Activated CD8-positive, alpha-beta T cell treated with anti-CD3 and anti-CD28 coated beads for 36 hours (primary cell): ENCODE measurements around the gene SLC35G1. TPM values are rescaled to one million over a fixed set of nuclear protein-coding genes. Genes with fewer than 3 reads are reported as not detected.

Source experiments
- ATAC-seq: fragments of 200-7000 bp; cut with Tn5 transposase; one replicate; pipeline ENCODE4 v1.10.0; 2021; ENCODE audit warnings: mild to moderate bottlenecking, moderate library complexity
- CTCF ChIA-PET: fragments of 350-600 bp; sonication (Branson Sonifier 250); formaldehyde crosslinking; loops from one replicate; lab custom pipeline; 2021; ENCODE audit warnings: antibody characterized with exemption; lab: Charles Lee
- POLR2A ChIA-PET: fragments of 350-600 bp; sonication (Branson Sonifier 250); formaldehyde crosslinking; loops from one replicate; lab custom pipeline; 2021; ENCODE audit warnings: antibody characterized with exemption; lab: Charles Lee
- DNase-seq: peaks from one replicate; pipeline ENCODE4 v3.0.0-alpha.2; 2020
- H3K27ac Mint-ChIP-seq: one replicate; pipeline ENCODE4 v1.8.0; 2021; ENCODE audit warnings: mild to moderate bottlenecking, mixed read lengths
- H3K27me3 Mint-ChIP-seq: one replicate; pipeline ENCODE4 v1.8.0; 2021; ENCODE audit warnings: mixed read lengths
- H3K36me3 Mint-ChIP-seq: one replicate; pipeline ENCODE4 v1.8.0; 2021; ENCODE audit warnings: low read depth, mixed read lengths
- H3K4me1 Mint-ChIP-seq: one replicate; pipeline ENCODE4 v1.8.0; 2021; ENCODE audit warnings: low read depth, mixed read lengths
- H3K4me3 Mint-ChIP-seq: one replicate; pipeline ENCODE4 v1.8.0; 2021; ENCODE audit warnings: mild to moderate bottlenecking, moderate library complexity, mixed read lengths
- H3K9me3 Mint-ChIP-seq: one replicate; pipeline ENCODE4 v1.8.0; 2021; ENCODE audit warnings: mixed read lengths
- intact Hi-C: fragments of 100-400 bp; cut with micrococcal nuclease; formaldehyde crosslinking; loops from one replicate; pipeline ENCODE4 v1.10.0; 2022
- total RNA-seq, 2 experiments: library from RNA; stranded (reverse); gene quantifications; one replicate each; pipeline ENCODE4 v1.2.3, GENCODE V29; 2021
- TF ChIP-seq, protein P1 (sequence below): fragments of 200-600 bp; IDR thresholded peaks from one replicate; pipeline ENCODE4 v1.8.0; 2022; ENCODE audit warnings: antibody characterized with exemption, mild to moderate bottlenecking

Gene SLC35G1
- total RNA-seq, 2 experiments from 2014 or later, result 2.0 to 3.2 TPM

DNA sequence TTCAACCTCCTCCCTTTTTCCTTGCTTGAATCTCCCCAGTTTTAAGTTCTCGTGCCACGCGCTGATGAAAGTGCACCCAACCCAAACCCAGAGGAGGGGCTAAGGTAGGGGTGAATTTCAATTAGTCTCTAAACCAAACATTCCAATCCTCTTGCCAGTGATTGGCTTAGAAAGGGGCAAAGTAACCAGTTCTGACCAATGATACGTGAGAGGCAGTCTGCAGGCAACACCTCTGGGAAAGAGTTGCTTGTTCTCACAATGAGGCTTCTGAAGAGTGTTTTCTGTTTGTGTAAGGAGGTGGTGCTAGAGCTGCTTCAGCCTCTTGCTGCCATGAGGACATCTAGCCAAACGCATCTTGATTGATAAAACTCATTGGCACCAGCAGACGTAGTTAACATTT is 21.8 kb downstream of the SLC35G1 start:
- TF ChIP-seq, protein P1, sequence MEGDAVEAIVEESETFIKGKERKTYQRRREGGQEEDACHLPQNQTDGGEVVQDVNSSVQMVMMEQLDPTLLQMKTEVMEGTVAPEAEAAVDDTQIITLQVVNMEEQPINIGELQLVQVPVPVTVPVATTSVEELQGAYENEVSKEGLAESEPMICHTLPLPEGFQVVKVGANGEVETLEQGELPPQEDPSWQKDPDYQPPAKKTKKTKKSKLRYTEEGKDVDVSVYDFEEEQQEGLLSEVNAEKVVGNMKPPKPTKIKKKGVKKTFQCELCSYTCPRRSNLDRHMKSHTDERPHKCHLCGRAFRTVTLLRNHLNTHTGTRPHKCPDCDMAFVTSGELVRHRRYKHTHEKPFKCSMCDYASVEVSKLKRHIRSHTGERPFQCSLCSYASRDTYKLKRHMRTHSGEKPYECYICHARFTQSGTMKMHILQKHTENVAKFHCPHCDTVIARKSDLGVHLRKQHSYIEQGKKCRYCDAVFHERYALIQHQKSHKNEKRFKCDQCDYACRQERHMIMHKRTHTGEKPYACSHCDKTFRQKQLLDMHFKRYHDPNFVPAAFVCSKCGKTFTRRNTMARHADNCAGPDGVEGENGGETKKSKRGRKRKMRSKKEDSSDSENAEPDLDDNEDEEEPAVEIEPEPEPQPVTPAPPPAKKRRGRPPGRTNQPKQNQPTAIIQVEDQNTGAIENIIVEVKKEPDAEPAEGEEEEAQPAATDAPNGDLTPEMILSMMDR, result no peak
- no peak overlapping the region for H3K27ac Mint-ChIP-seq
- intact Hi-C loops, result no loop called here
- DNase-seq (no peak), ATAC-seq (no peak)
- H3K4me1 Mint-ChIP-seq, result no peaks in the 10 kb centered on the region
- no peaks in the 10 kb centered on the region for H3K27me3 Mint-ChIP-seq
- no peaks in the 10 kb centered on the region for H3K36me3 Mint-ChIP-seq
- no peak overlapping the region for H3K4me3 Mint-ChIP-seq
- ChIA-PET CTCF (interaction anchor here (2.8 kb wide), 1 partner anchor 405 kb away, joined by 27 read pairs; no protein-coding TSS in a partner anchor), POLR2A (no interaction called here)
- H3K9me3 Mint-ChIP-seq, result no peaks in the 10 kb centered on the region

- H3K9me3 Mint-ChIP-seq, result no peaks in the 10 kb centered on the region
- POLR2A ChIA-PET, result no interaction called here
- H3K4me1 Mint-ChIP-seq, result no peaks in the 10 kb centered on the region
- intact Hi-C loops, result no loop called here
- no peaks in the 10 kb centered on the region for H3K27me3 Mint-ChIP-seq
- no peak for DNase-seq
- CTCF ChIA-PET, result interaction anchor here (0.7 to 2.8 kb wide), 10 partner anchors 9 to 530 kb away, joined by 3 to 27 read pairs (median 3); no protein-coding TSS in a partner anchor
- H3K27ac Mint-ChIP-seq, result no peak overlapping the region
- H3K4me3 Mint-ChIP-seq, result no peak overlapping the region
- ATAC-seq, result no peak
- TF ChIP-seq, protein P1, result peak; percentile 43
- H3K36me3 Mint-ChIP-seq, result no peaks in the 10 kb centered on the region
Observed at GRCh38 chr10:93916257-93917063, 22.7 kb downstream of the SLC35G1 start.

DNA sequence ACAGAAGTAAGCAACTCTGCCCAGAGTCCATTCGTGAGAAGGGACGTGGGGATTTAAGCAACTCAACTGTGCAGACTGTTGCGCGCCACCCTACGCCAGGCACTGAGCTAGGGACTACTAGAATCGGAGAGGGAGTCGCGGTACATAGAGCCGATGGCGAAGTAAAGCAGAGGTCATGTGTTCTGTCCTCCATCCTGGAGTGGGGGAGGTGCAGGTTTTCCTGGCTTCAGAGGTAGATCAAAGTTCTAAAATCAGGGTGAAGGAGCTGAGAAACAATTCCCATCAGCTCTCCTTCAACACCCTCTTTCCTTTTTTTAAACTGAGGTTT is 23.2 kb downstream of the SLC35G1 start:
- Mint-ChIP-seq H3K27me3 (no peaks in the 10 kb centered on the region), H3K4me3 (no peak overlapping the region), H3K4me1 (no peaks in the 10 kb centered on the region), H3K36me3 (no peaks in the 10 kb centered on the region), H3K9me3 (no peaks in the 10 kb centered on the region), H3K27ac (no peak overlapping the region)
- TF ChIP-seq, protein P1, result no peak
- DNase-seq, result no peak
- no peak for ATAC-seq
- intact Hi-C loops, result no loop called here
- CTCF ChIA-PET, result interaction anchor here (0.7 to 2.8 kb wide), 9 partner anchors 8 to 529 kb away, joined by 3 to 27 read pairs (median 3); no protein-coding TSS in a partner anchor
- POLR2A ChIA-PET, result no interaction called here

- ChIA-PET POLR2A (no interaction called here), CTCF (interaction anchor here (1.0 to 2.8 kb wide), 3 partner anchors 22 to 403 kb away, joined by 3 to 27 read pairs (median 3); no protein-coding TSS in a partner anchor)
- Mint-ChIP-seq H3K9me3 (no peaks in the 10 kb centered on the region), H3K36me3 (no peaks in the 10 kb centered on the region), H3K4me3 (no peak overlapping the region), H3K27me3 (no peaks in the 10 kb centered on the region), H3K27ac (no peak overlapping the region), H3K4me1 (no peaks in the 10 kb centered on the region)
- TF ChIP-seq, protein P1, result no peak
- ATAC-seq, result no peak
- DNase-seq, result no peak
- intact Hi-C loops, result no loop called here
Observed at GRCh38 chr10:93917821-93918220, 24.0 kb downstream of the SLC35G1 start.

DNA sequence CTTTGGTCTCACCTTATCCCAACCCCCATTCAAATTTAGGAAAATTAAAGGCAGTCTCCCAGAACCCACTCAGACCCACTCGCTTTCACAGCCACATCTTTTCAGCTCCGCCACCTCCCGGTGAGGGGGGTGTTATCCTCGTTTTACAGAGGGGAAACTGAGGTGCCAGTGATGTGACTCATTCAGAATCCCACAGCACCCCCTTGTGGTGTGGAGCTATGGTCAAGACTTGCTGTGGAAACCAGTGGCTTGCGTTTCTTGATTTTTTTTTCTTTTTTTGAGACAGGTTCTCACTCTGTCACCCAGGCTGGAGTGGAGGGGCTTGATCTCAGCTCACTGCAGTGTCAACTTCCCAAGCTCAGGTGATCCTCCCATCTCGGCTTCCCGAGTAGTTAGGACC is 27.6 kb downstream of the SLC35G1 start:
- ChIA-PET CTCF (interaction anchor here (1.0 to 1.7 kb wide), 8 partner anchors 14 to 399 kb away, joined by 3 to 5 read pairs (median 4); no protein-coding TSS in a partner anchor), POLR2A (no interaction called here)
- TF ChIP-seq, protein P1, result peak; percentile 53
- Mint-ChIP-seq H3K36me3 (no peaks in the 10 kb centered on the region), H3K4me3 (no peak overlapping the region), H3K9me3 (no peaks in the 10 kb centered on the region), H3K27ac (no peak overlapping the region), H3K27me3 (no peaks in the 10 kb centered on the region), H3K4me1 (no peaks in the 10 kb centered on the region)
- no peak for ATAC-seq
- intact Hi-C loops, result no loop called here
- peak; percentile 44 for DNase-seq
